Measurements from ENCODE around the gene ZNF326. TPM values are rescaled to one million over a fixed set of nuclear protein-coding genes. Genes with fewer than 3 reads are reported as not detected.
A peak's percentile ranks its signal among the peaks of the same experiment; 100 is the strongest.

The ZNF326 gene
- total RNA-seq, 1 experiment from 2014 or later: 14.7 TPM

DNA sequence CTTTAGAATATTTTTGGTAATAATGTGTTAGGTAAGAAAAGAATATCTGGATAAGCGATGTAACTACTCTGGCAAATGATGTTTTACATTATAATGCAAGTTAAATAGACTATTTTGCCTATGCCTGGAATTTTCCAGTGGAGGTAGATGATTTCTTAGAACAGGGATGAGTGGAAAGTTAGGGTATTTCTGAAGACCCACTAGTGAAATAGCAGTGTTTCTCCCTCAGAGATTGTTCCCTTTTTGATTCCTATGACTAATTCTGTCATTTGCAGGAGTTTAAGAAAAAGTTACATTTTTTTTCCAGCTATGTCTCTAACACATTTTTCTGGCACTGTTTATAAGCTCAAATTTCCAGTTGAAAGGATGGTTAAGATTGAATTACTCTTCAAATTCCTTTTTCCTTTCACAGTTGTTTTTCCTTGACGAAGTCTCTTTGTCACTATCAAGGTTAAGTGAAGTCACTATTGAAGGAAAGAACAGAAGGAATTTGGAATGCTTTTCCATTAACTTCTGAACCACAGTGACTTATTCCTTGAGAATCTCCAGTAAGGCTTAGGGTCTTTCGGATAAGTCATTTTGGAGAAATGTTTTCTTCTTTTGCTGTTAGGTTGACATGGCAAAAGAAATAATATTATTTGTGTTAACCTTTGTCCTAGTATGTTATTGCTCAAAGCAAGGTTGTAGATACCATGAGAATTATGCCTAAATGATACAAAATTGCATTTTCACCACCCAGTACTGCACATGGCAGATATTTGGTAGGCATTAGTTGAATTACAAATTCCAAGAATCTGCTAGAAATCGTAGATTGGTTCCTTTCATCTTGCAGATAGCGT lies 42.9 kb upstream of the ZNF326 start:
- no peak overlapping the region for H3K4me3 ChIP-seq (ENCODE audit: low read length)
- no peaks in the 10 kb centered on the region for H3K9me2 ChIP-seq (replicated peaks; ENCODE audit: insufficient read depth, low read length)
- H3K4me2 ChIP-seq (ENCODE audit: low read depth, low read length, poor library complexity, severe bottlenecking): no peak overlapping the region
- no peaks in the 10 kb centered on the region for H3K9me3 ChIP-seq (ENCODE audit: low read length)
- no peaks in the 10 kb centered on the region for H3K27me3 ChIP-seq (ENCODE audit: low read length)
- no peak overlapping the region for H2AFZ ChIP-seq (ENCODE audit: low read length)
- H3K79me2 ChIP-seq (ENCODE audit: low read length): no peaks in the 10 kb centered on the region
- H3K4me1 ChIP-seq (ENCODE audit: low read length): peaks cover 50% of the 10 kb centered on the region
- DNase-seq: no peak
- H3K9ac ChIP-seq (ENCODE audit: low read length): no peak overlapping the region
- H3K36me3 ChIP-seq (ENCODE audit: insufficient read depth, low read length): no peaks in the 10 kb centered on the region
- H4K20me1 ChIP-seq (ENCODE audit: insufficient read depth, low read depth, low read length): no peaks in the 10 kb centered on the region
- no peak overlapping the region for H3K27ac ChIP-seq (ENCODE audit: low read length)

- Histone ChIP-seq H3K27me3 (ENCODE audit: low read length) (no peaks in the 10 kb centered on the region), H4K20me1 (ENCODE audit: insufficient read depth, low read depth, low read length) (no peaks in the 10 kb centered on the region), H2AFZ (ENCODE audit: low read length) (peak overlapping the region; percentile 89; the same call in 1 of the 2 replicates), H3K4me3 (ENCODE audit: low read length) (no peak overlapping the region), H3K36me3 (ENCODE audit: insufficient read depth, low read length) (no peaks in the 10 kb centered on the region), H3K4me2 (ENCODE audit: low read depth, low read length, poor library complexity, severe bottlenecking) (peak overlapping the region; percentile 47), H3K9ac (ENCODE audit: low read length) (no peak overlapping the region), H3K9me2 (replicated peaks; ENCODE audit: insufficient read depth, low read length) (no peaks in the 10 kb centered on the region), H3K79me2 (ENCODE audit: low read length) (no peaks in the 10 kb centered on the region), H3K9me3 (ENCODE audit: low read length) (no peaks in the 10 kb centered on the region), H3K27ac (ENCODE audit: low read length) (peak overlapping the region; percentile 32; the same call in 1 of the 2 replicates), H3K4me1 (ENCODE audit: low read length) (peaks cover 49% of the 10 kb centered on the region)
- DNase-seq: no peak
Observed at GRCh38 chr1:89952605-89953130, 42.2 kb upstream of the ZNF326 start.

- Histone ChIP-seq H2AFZ (ENCODE audit: low read length) (peak overlapping the region; percentile 89; the same call in 1 of the 2 replicates), H3K4me3 (ENCODE audit: low read length) (no peak overlapping the region), H3K9me2 (replicated peaks; ENCODE audit: insufficient read depth, low read length) (no peaks in the 10 kb centered on the region), H3K9ac (ENCODE audit: low read length) (no peak overlapping the region), H3K36me3 (ENCODE audit: insufficient read depth, low read length) (no peaks in the 10 kb centered on the region), H4K20me1 (ENCODE audit: insufficient read depth, low read depth, low read length) (no peaks in the 10 kb centered on the region), H3K4me2 (ENCODE audit: low read depth, low read length, poor library complexity, severe bottlenecking) (peak overlapping the region; percentile 47), H3K27me3 (ENCODE audit: low read length) (no peaks in the 10 kb centered on the region), H3K4me1 (ENCODE audit: low read length) (peaks cover 49% of the 10 kb centered on the region), H3K9me3 (ENCODE audit: low read length) (no peaks in the 10 kb centered on the region), H3K27ac (ENCODE audit: low read length) (peak overlapping the region; percentile 32; the same call in 1 of the 2 replicates), H3K79me2 (ENCODE audit: low read length) (no peaks in the 10 kb centered on the region)
- peak; percentile 84 for DNase-seq
Observed at GRCh38 chr1:89953131-89953626, 41.7 kb upstream of the ZNF326 start.

GRCh38 chr1:89953929-89954328 lies 41.0 kb upstream of the ZNF326 start:
- Histone ChIP-seq H3K27me3 (ENCODE audit: low read length) (no peaks in the 10 kb centered on the region), H3K9me2 (replicated peaks; ENCODE audit: insufficient read depth, low read length) (no peaks in the 10 kb centered on the region), H3K9me3 (ENCODE audit: low read length) (no peaks in the 10 kb centered on the region), H2AFZ (ENCODE audit: low read length) (no peak overlapping the region), H3K4me3 (ENCODE audit: low read length) (no peak overlapping the region), H3K4me1 (ENCODE audit: low read length) (peaks cover 49% of the 10 kb centered on the region), H3K79me2 (ENCODE audit: low read length) (no peaks in the 10 kb centered on the region), H3K27ac (ENCODE audit: low read length) (no peak overlapping the region), H3K36me3 (ENCODE audit: insufficient read depth, low read length) (no peaks in the 10 kb centered on the region), H3K9ac (ENCODE audit: low read length) (no peak overlapping the region), H4K20me1 (ENCODE audit: insufficient read depth, low read depth, low read length) (no peaks in the 10 kb centered on the region), H3K4me2 (ENCODE audit: low read depth, low read length, poor library complexity, severe bottlenecking) (no peak overlapping the region)
- no peak for DNase-seq

DNA sequence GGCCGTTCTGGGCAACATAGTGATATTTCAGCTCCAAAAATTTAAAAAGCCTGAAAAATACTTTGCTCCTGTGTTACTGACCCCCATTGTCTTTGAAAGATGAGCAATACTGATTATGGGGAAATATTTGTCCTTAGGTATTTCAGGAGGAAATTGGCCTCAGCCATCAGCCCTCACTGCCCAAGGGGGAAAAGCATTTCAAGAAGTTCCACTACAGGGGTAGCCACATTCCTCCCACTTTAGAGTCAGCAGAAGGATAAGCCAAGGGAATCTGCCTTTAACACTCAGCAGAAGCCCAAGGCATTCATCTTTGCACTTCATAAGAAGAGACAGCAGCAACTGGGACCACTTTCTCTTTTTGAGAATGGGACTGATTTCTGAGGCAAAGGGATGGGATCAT lies 40.5 kb upstream of the ZNF326 start:
- peaks cover 49% of the 10 kb centered on the region for H3K4me1 ChIP-seq (ENCODE audit: low read length)
- no peak overlapping the region for H3K27ac ChIP-seq (ENCODE audit: low read length)
- no peaks in the 10 kb centered on the region for H3K9me3 ChIP-seq (ENCODE audit: low read length)
- no peaks in the 10 kb centered on the region for H4K20me1 ChIP-seq (ENCODE audit: insufficient read depth, low read depth, low read length)
- no peak overlapping the region for H2AFZ ChIP-seq (ENCODE audit: low read length)
- H3K9me2 ChIP-seq (replicated peaks; ENCODE audit: insufficient read depth, low read length): no peaks in the 10 kb centered on the region
- no peak overlapping the region for H3K4me3 ChIP-seq (ENCODE audit: low read length)
- no peak overlapping the region for H3K9ac ChIP-seq (ENCODE audit: low read length)
- H3K36me3 ChIP-seq (ENCODE audit: insufficient read depth, low read length): no peaks in the 10 kb centered on the region
- no peak overlapping the region for H3K4me2 ChIP-seq (ENCODE audit: low read depth, low read length, poor library complexity, severe bottlenecking)
- H3K27me3 ChIP-seq (ENCODE audit: low read length): no peaks in the 10 kb centered on the region
- no peak for DNase-seq
- H3K79me2 ChIP-seq (ENCODE audit: low read length): no peaks in the 10 kb centered on the region

GRCh38 chr1:89955311-89956205 lies 39.4 kb upstream of the ZNF326 start:
- Histone ChIP-seq H3K27me3 (ENCODE audit: low read length) (no peaks in the 10 kb centered on the region), H3K27ac (ENCODE audit: low read length) (no peak overlapping the region), H3K4me1 (ENCODE audit: low read length) (peaks cover 38% of the 10 kb centered on the region), H3K79me2 (ENCODE audit: low read length) (no peaks in the 10 kb centered on the region), H3K9ac (ENCODE audit: low read length) (no peak overlapping the region), H3K4me2 (ENCODE audit: low read depth, low read length, poor library complexity, severe bottlenecking) (no peak overlapping the region), H4K20me1 (ENCODE audit: insufficient read depth, low read depth, low read length) (no peaks in the 10 kb centered on the region), H2AFZ (ENCODE audit: low read length) (no peak overlapping the region), H3K36me3 (ENCODE audit: insufficient read depth, low read length) (no peaks in the 10 kb centered on the region), H3K9me3 (ENCODE audit: low read length) (no peaks in the 10 kb centered on the region), H3K9me2 (replicated peaks; ENCODE audit: insufficient read depth, low read length) (no peaks in the 10 kb centered on the region), H3K4me3 (ENCODE audit: low read length) (no peak overlapping the region)
- DNase-seq: no peak

GRCh38 chr1:89957107-89957506 lies 37.8 kb upstream of the ZNF326 start:
- Histone ChIP-seq H2AFZ (ENCODE audit: low read length) (peak overlapping the region; percentile 51; the same call in 1 of the 2 replicates), H3K9me3 (ENCODE audit: low read length) (no peaks in the 10 kb centered on the region), H3K4me1 (ENCODE audit: low read length) (peaks cover 32% of the 10 kb centered on the region), H4K20me1 (ENCODE audit: insufficient read depth, low read depth, low read length) (no peaks in the 10 kb centered on the region), H3K27ac (ENCODE audit: low read length) (no peak overlapping the region), H3K79me2 (ENCODE audit: low read length) (no peaks in the 10 kb centered on the region), H3K9ac (ENCODE audit: low read length) (peak overlapping the region; percentile 31), H3K27me3 (ENCODE audit: low read length) (no peaks in the 10 kb centered on the region), H3K4me3 (ENCODE audit: low read length) (no peak overlapping the region), H3K9me2 (replicated peaks; ENCODE audit: insufficient read depth, low read length) (no peaks in the 10 kb centered on the region), H3K36me3 (ENCODE audit: insufficient read depth, low read length) (no peaks in the 10 kb centered on the region), H3K4me2 (ENCODE audit: low read depth, low read length, poor library complexity, severe bottlenecking) (peak overlapping the region; percentile 54)
- no peak for DNase-seq
